ENCODE results near the gene SDR42E1. TPM values are rescaled to one million over a fixed set of nuclear protein-coding genes. Genes with fewer than 3 reads are reported as not detected.

SDR42E1 gene
- total RNA-seq, 2 donors from 2014 or later = 6.1 to 12.6 TPM

GRCh38 chr16:82008957-82009592 is 2.2 kb downstream of the SDR42E1 start:
- no peak overlapping the region for H3K27ac Mint-ChIP-seq
- no peak overlapping the region for H3K4me3 Mint-ChIP-seq
- DNase-seq (ENCODE audit: low spot score) (no peak), ATAC-seq (no peak)
- peaks cover 7 to 8% of the 10 kb centered on the region in 2 donors for H3K27me3 Mint-ChIP-seq
- H3K36me3 Mint-ChIP-seq = peaks cover 18% of the 10 kb centered on the region
- H3K4me1 Mint-ChIP-seq (ENCODE audit: low read depth in 2 of 2) = peaks cover 19 to 20% of the 10 kb centered on the region in 2 donors
- H3K9me3 Mint-ChIP-seq = peaks cover 10% of the 10 kb centered on the region

GRCh38 chr16:82007189-82007588 is 4.1 kb downstream of the SDR42E1 start:
- Mint-ChIP-seq H3K9me3 (peaks cover 10% of the 10 kb centered on the region), H3K4me3 (no peak overlapping the region), H3K27ac (no peak overlapping the region), H3K36me3 (peaks cover 18% of the 10 kb centered on the region), H3K27me3 (no peaks in the 10 kb centered on the region), H3K4me1 (ENCODE audit: low read depth in 2 of 2) (peaks cover 20 to 22% of the 10 kb centered on the region in 2 donors)
- no peak for DNase-seq (ENCODE audit: low spot score)
- ATAC-seq = no peak

GRCh38 chr16:82006036-82006435 is 5.2 kb downstream of the SDR42E1 start:
- Mint-ChIP-seq H3K9me3 (peaks cover 6% of the 10 kb centered on the region), H3K27me3 (no peaks in the 10 kb centered on the region), H3K4me1 (ENCODE audit: low read depth in 2 of 2) (peaks cover 14 to 16% of the 10 kb centered on the region in 2 donors), H3K4me3 (no peak overlapping the region), H3K36me3 (peaks cover 12% of the 10 kb centered on the region), H3K27ac (no peak overlapping the region)
- ATAC-seq = no peak
- no peak for DNase-seq (ENCODE audit: low spot score)

DNA sequence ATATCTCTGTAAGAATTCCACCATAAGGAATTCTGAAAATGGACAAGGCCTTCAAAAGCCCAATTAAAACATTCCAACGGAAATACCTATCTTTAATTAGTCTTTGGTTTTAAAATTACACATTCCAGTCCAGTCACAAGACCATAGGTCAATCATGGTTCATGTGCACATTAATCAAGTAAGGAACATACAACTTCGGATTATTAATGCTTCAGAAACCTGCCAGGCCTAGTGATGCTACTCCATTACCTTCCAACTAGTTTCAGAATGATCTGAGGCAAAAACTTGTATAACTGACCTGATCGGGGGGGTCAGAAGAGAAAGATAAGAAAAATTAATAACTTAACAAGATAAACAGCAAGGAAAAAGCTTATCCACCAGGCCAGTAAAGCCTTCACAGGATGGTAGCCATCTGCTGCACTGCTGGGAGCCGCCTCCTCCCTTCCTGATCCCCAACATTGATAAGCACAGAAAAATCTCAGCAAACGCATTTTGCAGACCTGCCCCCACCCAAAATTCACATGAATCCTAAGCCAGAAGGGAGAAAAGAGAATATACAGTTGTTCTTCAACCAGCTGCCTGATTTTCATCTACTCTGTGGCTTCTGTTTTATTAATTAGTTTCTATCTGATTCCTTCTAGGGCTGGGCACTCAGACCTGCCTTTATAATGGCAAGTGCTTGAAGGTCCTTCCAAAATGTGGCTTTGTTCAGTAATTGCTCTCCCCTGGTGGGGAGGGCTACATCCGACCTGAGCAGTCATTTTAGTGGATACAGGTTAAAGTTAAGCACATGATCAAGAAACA is 6.0 kb downstream of the SDR42E1 start:
- no peak for DNase-seq (ENCODE audit: low spot score)
- no peak for ATAC-seq

GRCh38 chr16:82004601-82005000 is 6.7 kb downstream of the SDR42E1 start:
- peaks cover 4 to 10% of the 10 kb centered on the region in 2 donors for H3K4me1 Mint-ChIP-seq (ENCODE audit: low read depth in 2 of 2)
- no peaks in the 10 kb centered on the region for H3K27me3 Mint-ChIP-seq
- peaks cover 6% of the 10 kb centered on the region for H3K9me3 Mint-ChIP-seq
- no peak overlapping the region for H3K27ac Mint-ChIP-seq
- H3K4me3 Mint-ChIP-seq = no peak overlapping the region
- H3K36me3 Mint-ChIP-seq = peaks cover 7% of the 10 kb centered on the region
- no peak for ATAC-seq
- no peak for DNase-seq (ENCODE audit: low spot score)

More for the DNA sequence above, 6.0 kb downstream of the SDR42E1 start:
- Mint-ChIP-seq H3K36me3 (peaks cover 7% of the 10 kb centered on the region), H3K27ac (no peak overlapping the region), H3K9me3 (peaks cover 6% of the 10 kb centered on the region), H3K27me3 (no peaks in the 10 kb centered on the region), H3K4me1 (ENCODE audit: low read depth in 2 of 2) (peaks cover 6 to 10% of the 10 kb centered on the region in 2 donors), H3K4me3 (no peak overlapping the region)

DNA sequence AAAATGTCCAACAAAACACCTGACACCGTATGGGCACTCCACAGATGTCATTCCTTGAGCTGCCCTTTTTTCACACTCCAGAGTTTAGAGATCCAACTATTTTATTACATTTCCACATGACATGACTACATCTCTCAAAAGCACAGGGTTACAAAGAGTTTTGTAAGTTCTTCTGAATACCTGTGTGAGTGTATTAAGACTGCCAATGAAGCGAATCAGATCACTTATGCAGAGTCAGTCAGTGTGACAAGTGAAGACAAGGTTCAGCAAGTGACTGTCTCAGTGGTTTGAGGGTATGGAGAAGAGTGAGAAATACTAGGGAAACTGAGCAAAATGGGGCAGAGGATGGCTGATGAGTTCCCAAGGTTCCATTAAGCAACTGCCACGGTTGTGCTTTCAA is 8.4 kb downstream of the SDR42E1 start:
- no peaks in the 10 kb centered on the region for H3K27me3 Mint-ChIP-seq
- no peak for ATAC-seq

DNA sequence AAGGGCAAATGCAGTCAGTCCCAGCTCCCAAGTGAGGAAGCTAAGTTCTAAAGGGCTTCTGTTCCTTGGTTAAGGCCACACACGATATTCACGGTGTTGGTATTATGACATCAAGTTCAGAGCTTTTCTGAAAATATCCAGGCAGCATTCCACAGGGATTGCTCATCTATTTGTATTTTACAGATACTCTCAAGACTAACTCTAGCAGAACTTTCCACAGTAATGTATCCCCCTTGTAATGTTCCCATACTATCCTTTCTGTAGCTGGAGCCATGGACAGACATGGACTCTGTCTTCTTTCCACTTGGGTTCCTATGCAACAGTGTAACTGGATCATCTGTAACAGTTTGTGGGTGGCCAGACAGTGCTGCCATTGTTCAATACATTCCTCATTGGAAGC is 13.5 kb downstream of the SDR42E1 start:
- Mint-ChIP-seq H3K27me3 (no peaks in the 10 kb centered on the region), H3K9me3 (no peaks in the 10 kb centered on the region), H3K27ac (no peak overlapping the region), H3K4me1 (ENCODE audit: low read depth in 2 of 2) (peaks cover 0 to 7% of the 10 kb centered on the region in 2 donors), H3K4me3 (no peak overlapping the region), H3K36me3 (peaks cover 5% of the 10 kb centered on the region)
- no peak for ATAC-seq
- no peak for DNase-seq (ENCODE audit: low spot score)

More for the DNA sequence above, 8.4 kb downstream of the SDR42E1 start:
- H3K4me1 Mint-ChIP-seq (ENCODE audit: low read depth in 2 of 2) = peaks cover 3 to 4% of the 10 kb centered on the region in 2 donors
- no peak overlapping the region for H3K27ac Mint-ChIP-seq
- peaks cover 5% of the 10 kb centered on the region for H3K36me3 Mint-ChIP-seq
- DNase-seq (ENCODE audit: low spot score) = no peak
- no peak overlapping the region for H3K4me3 Mint-ChIP-seq
- no peaks in the 10 kb centered on the region for H3K9me3 Mint-ChIP-seq

DNA sequence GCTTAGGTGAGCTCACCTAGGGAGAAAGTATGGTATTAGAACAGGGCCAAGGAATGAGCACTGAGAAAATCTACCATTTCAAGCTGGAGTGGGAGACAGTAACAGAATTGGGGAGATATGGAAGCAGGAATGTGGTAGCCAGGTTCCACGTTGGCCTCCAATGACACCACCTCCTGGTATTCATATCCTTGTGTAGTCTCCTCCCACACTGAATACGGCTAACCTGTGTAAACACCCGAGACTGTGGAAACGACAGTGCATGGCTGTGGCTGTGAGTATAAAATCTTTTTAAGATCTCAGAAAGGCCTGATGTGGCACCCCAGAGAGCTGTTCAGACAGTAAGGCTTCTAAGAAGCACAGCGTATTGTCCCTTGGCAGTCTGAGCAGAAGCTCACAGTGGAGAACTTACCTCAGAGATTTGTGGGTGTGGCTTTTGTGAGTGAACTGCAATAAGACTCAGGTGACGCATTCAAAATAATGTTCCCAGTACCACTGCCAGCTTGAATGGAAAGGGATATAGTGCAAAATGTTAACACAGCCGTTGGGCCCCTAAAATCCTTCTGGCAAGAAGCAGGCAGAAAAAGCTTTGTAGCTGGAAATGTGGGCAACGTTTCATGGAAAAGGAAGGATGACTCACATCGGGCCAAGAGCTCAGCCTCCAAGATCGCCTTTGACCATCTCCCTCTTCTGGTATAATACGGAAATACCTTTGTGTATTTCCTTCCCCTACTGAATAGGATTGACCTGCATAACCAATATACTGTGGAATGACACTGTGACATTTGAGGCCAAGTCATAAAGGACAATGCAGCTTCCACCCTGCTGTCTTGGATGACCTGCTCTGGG is 14.4 kb downstream of the SDR42E1 start:
- Mint-ChIP-seq H3K27me3 (no peaks in the 10 kb centered on the region), H3K4me3 (no peak overlapping the region), H3K27ac (no peak overlapping the region), H3K9me3 (no peaks in the 10 kb centered on the region), H3K4me1 (ENCODE audit: low read depth in 2 of 2) (peaks cover 0 to 6% of the 10 kb centered on the region in 2 donors), H3K36me3 (peaks cover 5% of the 10 kb centered on the region)
- ATAC-seq (no peak), DNase-seq (ENCODE audit: low spot score) (no peak)

DNA sequence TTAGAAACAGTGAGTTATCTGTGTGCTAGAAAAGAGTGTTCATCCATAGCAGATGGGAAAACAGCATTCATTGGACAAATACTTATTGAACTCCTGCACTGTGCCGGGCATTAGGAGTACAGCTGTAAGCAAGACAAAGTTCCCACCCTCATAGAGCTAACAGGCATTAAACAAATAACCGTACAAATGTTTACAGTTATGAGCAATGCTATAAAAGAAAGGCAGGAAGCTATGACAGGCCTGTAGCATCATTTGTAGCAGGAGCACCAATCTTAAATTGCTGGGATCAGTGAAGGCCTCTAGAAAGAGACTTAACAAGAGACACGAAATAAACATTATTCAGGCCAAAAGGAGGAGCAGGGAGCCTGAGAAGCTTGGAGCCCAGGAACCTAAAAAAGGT is 15.6 kb downstream of the SDR42E1 start:
- DNase-seq (ENCODE audit: low spot score) (no peak), ATAC-seq (no peak)
- Mint-ChIP-seq H3K9me3 (no peaks in the 10 kb centered on the region), H3K27me3 (no peaks in the 10 kb centered on the region), H3K4me3 (no peak overlapping the region), H3K4me1 (ENCODE audit: low read depth in 2 of 2) (peaks cover 0 to 5% of the 10 kb centered on the region in 2 donors), H3K36me3 (peaks cover 5% of the 10 kb centered on the region), H3K27ac (no peak overlapping the region)

GRCh38 chr16:81994485-81994884 is 16.8 kb downstream of the SDR42E1 start:
- DNase-seq (ENCODE audit: low spot score) (no peak), ATAC-seq (no peak)
- Mint-ChIP-seq H3K4me3 (no peak overlapping the region), H3K27ac (no peak overlapping the region), H3K9me3 (no peaks in the 10 kb centered on the region), H3K27me3 (no peaks in the 10 kb centered on the region), H3K4me1 (ENCODE audit: low read depth in 2 of 2) (peaks cover 0 to 5% of the 10 kb centered on the region in 2 donors), H3K36me3 (peaks cover 5% of the 10 kb centered on the region)

DNA sequence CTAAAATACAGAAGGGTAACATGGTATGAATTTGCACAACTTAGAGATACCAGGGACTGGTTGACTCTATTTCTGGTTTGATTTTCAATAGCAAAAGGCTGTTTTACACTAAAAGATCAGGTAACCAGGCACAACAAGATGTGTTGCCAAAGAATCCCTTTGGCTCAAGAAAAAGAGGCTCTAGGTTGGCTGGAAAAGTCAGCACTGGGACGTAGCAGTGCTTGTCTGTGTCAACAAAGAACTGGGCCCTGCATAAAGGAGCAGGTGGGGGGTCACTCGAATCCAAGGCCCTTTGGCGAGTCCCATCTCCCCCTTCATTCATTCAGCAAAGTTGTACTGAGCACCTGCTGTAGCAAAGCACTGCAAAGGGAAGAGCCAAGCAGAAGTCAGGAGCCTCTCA is 18.4 kb downstream of the SDR42E1 start:
- Mint-ChIP-seq H3K36me3 (no peaks in the 10 kb centered on the region), H3K27me3 (peaks cover 0 to under 1% of the 10 kb centered on the region in 2 donors), H3K9me3 (no peaks in the 10 kb centered on the region), H3K4me1 (ENCODE audit: low read depth in 2 of 2) (peaks cover 0 to 5% of the 10 kb centered on the region in 2 donors), H3K27ac (no peak overlapping the region), H3K4me3 (no peak overlapping the region)
- ATAC-seq (no peak), DNase-seq (ENCODE audit: low spot score) (no peak)

DNA sequence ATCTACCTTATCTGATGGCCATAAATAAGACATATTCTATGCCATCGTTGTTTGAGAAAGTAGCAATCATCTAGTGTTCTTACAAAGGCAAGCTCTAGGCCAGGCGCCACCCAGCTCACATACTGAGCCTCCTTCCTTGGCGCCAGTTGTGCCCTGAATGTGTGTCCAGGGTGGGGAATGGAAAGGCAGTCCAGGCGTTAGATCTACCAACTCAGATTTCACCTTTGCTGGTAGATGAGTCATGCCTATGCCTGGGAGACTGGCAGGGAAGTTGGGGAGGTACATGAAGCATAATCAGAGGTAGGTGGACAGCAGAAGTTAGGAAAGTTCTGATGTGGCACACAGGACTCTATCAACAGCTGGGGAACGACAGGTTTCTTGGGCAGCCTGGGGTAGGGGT is 23.6 kb downstream of the SDR42E1 start:
- ATAC-seq (no peak), DNase-seq (ENCODE audit: low spot score) (no peak)
- H3K9me3 Mint-ChIP-seq = peaks cover 1% of the 10 kb centered on the region
- H3K27ac Mint-ChIP-seq = no peak overlapping the region
- no peaks in the 10 kb centered on the region for H3K4me1 Mint-ChIP-seq (ENCODE audit: low read depth in 2 of 2)
- no peak overlapping the region for H3K4me3 Mint-ChIP-seq
- no peaks in the 10 kb centered on the region for H3K36me3 Mint-ChIP-seq
- peaks cover 21 to 22% of the 10 kb centered on the region in 2 donors for H3K27me3 Mint-ChIP-seq

DNA sequence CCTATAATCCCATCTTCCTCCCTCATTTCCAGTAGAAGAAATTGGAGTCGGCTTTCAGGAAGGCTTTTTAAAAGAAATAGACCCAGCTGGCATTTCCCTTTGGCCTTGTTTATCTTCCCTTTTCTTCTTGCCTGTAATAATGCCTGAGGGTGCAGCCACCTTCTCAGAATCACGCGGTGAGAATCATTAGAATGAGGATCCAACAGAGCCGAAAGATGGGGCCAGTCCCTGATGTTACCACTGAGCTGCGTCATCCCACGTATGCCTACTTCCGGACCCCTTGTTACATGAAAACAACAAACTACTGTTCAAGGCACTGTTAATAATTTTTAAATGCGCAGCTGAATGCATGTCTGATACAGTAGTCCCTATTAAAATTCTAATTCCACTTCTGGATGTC is 24.1 kb downstream of the SDR42E1 start:
- Mint-ChIP-seq H3K4me1 (ENCODE audit: low read depth in 2 of 2) (no peaks in the 10 kb centered on the region), H3K9me3 (peaks cover 5% of the 10 kb centered on the region), H3K36me3 (no peaks in the 10 kb centered on the region), H3K27ac (no peak overlapping the region), H3K27me3 (peaks cover 21 to 22% of the 10 kb centered on the region in 2 donors), H3K4me3 (no peak overlapping the region)
- DNase-seq (ENCODE audit: low spot score) (no peak), ATAC-seq (no peak)

Data from natural killer cell treated with Interleukin-12 subunit alpha and Interleukin-12 subunit beta and Interleukin-15 and Interleukin-18, amount 100 ng/mL, for 72 hours (primary cell).